Hepatocyte (in vitro differentiated cells): ENCODE measurements around the gene PHTF1. TPM values are rescaled to one million over a fixed set of nuclear protein-coding genes. Genes with fewer than 3 reads are reported as not detected.

Experiments used
- DNase-seq: peaks from one replicate; pipeline ENCODE4 v3.0.0-alpha.2; 2016; ENCODE audit warnings: low spot score
- H2AFZ ChIP-seq: fragments of 200-600 bp; sonication (generic); 2 replicates; pipeline ENCODE4 v1.6.0; 2016; ENCODE audit warnings: antibody characterized with exemption, mild to moderate bottlenecking
- H3K27ac ChIP-seq: fragments of 200-600 bp; sonication (generic); 2 replicates; pipeline ENCODE4 v1.5.1; 2016; ENCODE audit warnings: mild to moderate bottlenecking
- H3K27me3 ChIP-seq: fragments of 200-600 bp; sonication (generic); 2 replicates; pipeline ENCODE4 v1.6.1; 2016
- H3K36me3 ChIP-seq: fragments of 200-600 bp; sonication (generic); replicated peaks from 2 replicates; pipeline ENCODE4 v1.5.1; 2016; ENCODE audit warnings: low read depth; ENCODE audit not compliant: insufficient read depth
- H3K4me1 ChIP-seq: fragments of 200-600 bp; sonication (generic); 2 replicates; pipeline ENCODE4 v1.5.1; 2016; ENCODE audit warnings: mild to moderate bottlenecking, moderate library complexity; ENCODE audit not compliant: insufficient read depth
- H3K4me2 ChIP-seq: fragments of 200-600 bp; sonication (generic); 2 replicates; pipeline ENCODE4 v1.6.0; 2016
- H3K4me3 ChIP-seq: fragments of 200-600 bp; sonication (generic); 2 replicates; pipeline ENCODE4 v1.5.1; 2016; ENCODE audit warnings: mild to moderate bottlenecking
- H3K79me2 ChIP-seq: fragments of 200-600 bp; sonication (generic); 2 replicates; pipeline ENCODE4 v1.6.0; 2017; ENCODE audit warnings: mild to moderate bottlenecking
- H3K9me2 ChIP-seq: fragments of 200-600 bp; sonication (generic); replicated peaks from 2 replicates; pipeline ENCODE4 v1.6.0; 2017; ENCODE audit warnings: mild to moderate bottlenecking; ENCODE audit not compliant: insufficient read depth
- H3K9me3 ChIP-seq: fragments of 200-600 bp; sonication (generic); 2 replicates; pipeline ENCODE4 v1.5.1; 2016; ENCODE audit warnings: low read depth, mild to moderate bottlenecking
- H4K20me1 ChIP-seq: fragments of 200-600 bp; sonication (generic); 2 replicates; pipeline ENCODE4 v1.6.0; 2016; ENCODE audit warnings: mild to moderate bottlenecking; ENCODE audit not compliant: insufficient read depth, poor library complexity, severe bottlenecking
- CTCF ChIP-seq: fragments of 200-600 bp; sonication (generic); IDR thresholded peaks from 2 replicates; pipeline ENCODE4 v1.5.1; 2016; ENCODE audit warnings: antibody characterized with exemption, mild to moderate bottlenecking; ENCODE audit not compliant: poor library complexity
- EZH2 ChIP-seq: fragments of 200-600 bp; sonication (generic); IDR thresholded peaks from 2 replicates; pipeline ENCODE4 v1.6.1; 2016; ENCODE audit warnings: antibody characterized with exemption, mild to moderate bottlenecking, borderline replicate concordance
- EZH2phosphoT487 ChIP-seq: fragments of 200-600 bp; sonication (generic); IDR thresholded peaks from one replicate; pipeline ENCODE4 v1.6.1; 2018; ENCODE audit warnings: antibody characterized with exemption, mild to moderate bottlenecking, low read depth, moderate library complexity; ENCODE audit not compliant: unreplicated experiment, severe bottlenecking
- WGBS: methylation state at CpG from one replicate; pipeline ENCODE4 v1.1.6; 2016; ENCODE audit warnings: low lambda C conversion rate; ENCODE audit errors: missing lambda C conversion rate; 5-methylcytosine and 5-hydroxymethylcytosine counted together
- polyA plus RNA-seq: library from polyadenylated mRNA; unstranded; fragments of >200 nt; fragmentation: Nextera tagmentation; extraction: Ambion mirVana; gene quantifications from 2 replicates; pipeline ENCODE4 v1.2.1, GENCODE V29; 2016
- total RNA-seq: library from RNA; depleted of rRNA; stranded (reverse); fragments of >200 nt; gene quantifications from 2 replicates; pipeline ENCODE4 v1.2.3, GENCODE V29; 2014

The PHTF1 gene
- total and polyA plus RNA-seq, 2 experiments from 2014 or later = 22.9 to 27.6 TPM

- H2AFZ ChIP-seq = no peak overlapping the region
- H3K9me2 ChIP-seq = no peaks in the 10 kb centered on the region
- H4K20me1 ChIP-seq = peaks cover 21% of the 10 kb centered on the region
- no peak for DNase-seq
- H3K36me3 ChIP-seq = no peaks in the 10 kb centered on the region
- H3K4me1 ChIP-seq = peaks cover 13% of the 10 kb centered on the region
- WGBS = 93% methylated on average over 3 of the region's 3 CpGs
- H3K27ac ChIP-seq = no peak overlapping the region
- no peak for TF ChIP-seq EZH2phosphoT487
- TF ChIP-seq EZH2 = no peak
- TF ChIP-seq CTCF = no peak
- H3K9me3 ChIP-seq = no peaks in the 10 kb centered on the region
- H3K79me2 ChIP-seq = peaks cover 96% of the 10 kb centered on the region
- H3K4me2 ChIP-seq = no peak overlapping the region
- no peaks in the 10 kb centered on the region for H3K27me3 ChIP-seq
- H3K4me3 ChIP-seq = no peak overlapping the region
These were observed 41.2 kb upstream of the PHTF1 start for GRCh38 chr1:113800487-113800886.

- H3K27me3 ChIP-seq = no peaks in the 10 kb centered on the region
- peaks cover 22% of the 10 kb centered on the region for H4K20me1 ChIP-seq
- no peak overlapping the region for H2AFZ ChIP-seq
- no peaks in the 10 kb centered on the region for H3K9me3 ChIP-seq
- 95% methylated on average over 4 of the region's 4 CpGs for WGBS
- H3K4me2 ChIP-seq = no peak overlapping the region
- H3K36me3 ChIP-seq = no peaks in the 10 kb centered on the region
- no peak overlapping the region for H3K4me3 ChIP-seq
- DNase-seq = no peak
- no peak overlapping the region for H3K27ac ChIP-seq
- H3K79me2 ChIP-seq = peaks cover 89% of the 10 kb centered on the region
- TF ChIP-seq EZH2 (no peak), EZH2phosphoT487 (no peak), CTCF (no peak)
- H3K4me1 ChIP-seq = no peaks in the 10 kb centered on the region
- H3K9me2 ChIP-seq = no peaks in the 10 kb centered on the region
These were observed 38.2 kb upstream of the PHTF1 start for GRCh38 chr1:113797472-113797871.

GRCh38 chr1:113793878-113794834 is 34.9 kb upstream of the PHTF1 start:
- H3K9me2 ChIP-seq = no peaks in the 10 kb centered on the region
- TF ChIP-seq EZH2 (no peak), CTCF (no peak), EZH2phosphoT487 (no peak)
- H3K27me3 ChIP-seq = no peaks in the 10 kb centered on the region
- H3K36me3 ChIP-seq = no peaks in the 10 kb centered on the region
- H3K27ac ChIP-seq = peak overlapping the region; percentile 53
- WGBS = 81% methylated on average over 9 of the region's 9 CpGs
- H3K4me3 ChIP-seq = no peak overlapping the region
- H2AFZ ChIP-seq = no peak overlapping the region
- H3K79me2 ChIP-seq = peaks cover 84% of the 10 kb centered on the region
- H3K4me2 ChIP-seq = peak overlapping the region; percentile 41
- no peaks in the 10 kb centered on the region for H3K4me1 ChIP-seq
- peaks cover 7% of the 10 kb centered on the region for H4K20me1 ChIP-seq
- no peaks in the 10 kb centered on the region for H3K9me3 ChIP-seq
- DNase-seq = peak; percentile 49
